ENCODE measurements around the gene KIRREL2. TPM values are rescaled to one million over a fixed set of nuclear protein-coding genes. Genes with fewer than 3 reads are reported as not detected.

Gene KIRREL2
- total and polyA plus RNA-seq, 12 donors: 0.12 to 0.35 TPM; not detected in 10

- no peak for DNase-seq
- WGBS, 2 donors: 90 to 91% methylated on average over 18 of the region's 18 CpGs
- intact Hi-C loops (cut with DNase I): no loop called here
- no peak overlapping the region for H3K27ac ChIP-seq
- ATAC-seq: no peak
- peaks cover 25 to 98% (median 95%) of the 10 kb centered on the region in 7 donors for H3K27me3 ChIP-seq
- H3K4me3 ChIP-seq: no peak overlapping the region
- H3K9me3 ChIP-seq: no peaks in the 10 kb centered on the region
- H3K4me1 ChIP-seq: peaks cover 6 to 19% (median 12%) of the 10 kb centered on the region in 9 donors
- H3K36me3 ChIP-seq: no peaks in the 10 kb centered on the region
- no peak for TF ChIP-seq CTCF (IDR thresholded peaks at IDR 0.05)
Measured at GRCh38 chr19:35848919-35849505, 7.7 kb upstream of the KIRREL2 start.

- Histone ChIP-seq H3K4me1 (peaks cover 0 to 9% (median 5%) of the 10 kb centered on the region in 9 donors), H3K36me3 (no peaks in the 10 kb centered on the region), H3K9me3 (no peaks in the 10 kb centered on the region), H3K27me3 (peaks cover 7 to 96% (median 92%) of the 10 kb centered on the region in 7 donors), H3K4me3 (no peak overlapping the region), H3K27ac (no peak overlapping the region)
- ATAC-seq (peak in 1 of 8 donors; percentile 9), DNase-seq (no peak)
- 41% methylated on average over 32 of the region's 32 CpGs for WGBS, 2 donors
- intact Hi-C loops (cut with DNase I): no loop called here
- TF ChIP-seq CTCF (IDR thresholded peaks at IDR 0.05): no peak
Measured at GRCh38 chr19:35851213-35852028, 5.3 kb upstream of the KIRREL2 start.

- Histone ChIP-seq H3K9me3 (no peaks in the 10 kb centered on the region), H3K4me1 (peaks cover 0 to 14% (median 11%) of the 10 kb centered on the region in 9 donors), H3K27me3 (peaks cover 11 to 98% (median 94%) of the 10 kb centered on the region in 7 donors), H3K4me3 (no peak within 1 kb of the TSS), H3K36me3 (no peaks in the 10 kb centered on the region), H3K27ac (no peak within 1 kb of the TSS)
- WGBS, 2 donors: 47 to 49% methylated on average over 9 of the region's 9 CpGs
- ATAC-seq (no peak), DNase-seq (no peak)
- intact Hi-C loops (cut with DNase I): no loop called here
- no peak for TF ChIP-seq CTCF (IDR thresholded peaks at IDR 0.05)
Measured at GRCh38 chr19:35852029-35852780, 4.5 kb upstream of the KIRREL2 start, which contains the start of gene NPHS1. NPHS1 (minus strand) TSS chr19:35852504; CDS start chr19:35851837, 667 bp downstream.
